Activated CD8-positive, alpha-beta memory T cell treated with anti-CD3 and anti-CD28 coated beads, Interleukin-2, amount 50 U/mL, for 24 hours (primary cell): Measurements from ENCODE around the gene AFAP1.

Source experiments
- DNase-seq: peaks from one replicate; pipeline ENCODE4 v3.0.0-alpha.2; 2020; ENCODE audit errors: extremely low read depth

AFAP1 gene

DNA sequence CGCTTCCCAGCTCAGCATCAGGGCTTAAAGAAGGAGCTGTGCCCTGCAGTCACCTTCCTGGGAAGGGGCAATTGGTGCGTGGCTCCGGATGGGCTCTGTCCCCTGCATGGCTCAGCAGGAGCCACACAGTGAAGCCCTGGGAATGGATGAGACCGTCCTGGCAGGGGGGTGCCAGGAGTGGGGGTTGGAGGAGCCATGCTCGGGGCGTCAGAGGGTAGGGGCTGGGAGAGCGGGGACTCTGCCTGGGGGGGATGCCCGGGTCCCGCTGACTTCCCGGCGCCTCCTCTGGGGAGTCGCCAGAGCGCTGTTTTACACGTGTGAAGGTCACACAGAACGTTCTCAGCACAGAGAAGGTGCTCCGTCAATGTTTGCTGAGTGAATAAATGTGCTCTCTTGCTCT is 184.1 kb downstream of the AFAP1 start:
- no peak for DNase-seq

DNA sequence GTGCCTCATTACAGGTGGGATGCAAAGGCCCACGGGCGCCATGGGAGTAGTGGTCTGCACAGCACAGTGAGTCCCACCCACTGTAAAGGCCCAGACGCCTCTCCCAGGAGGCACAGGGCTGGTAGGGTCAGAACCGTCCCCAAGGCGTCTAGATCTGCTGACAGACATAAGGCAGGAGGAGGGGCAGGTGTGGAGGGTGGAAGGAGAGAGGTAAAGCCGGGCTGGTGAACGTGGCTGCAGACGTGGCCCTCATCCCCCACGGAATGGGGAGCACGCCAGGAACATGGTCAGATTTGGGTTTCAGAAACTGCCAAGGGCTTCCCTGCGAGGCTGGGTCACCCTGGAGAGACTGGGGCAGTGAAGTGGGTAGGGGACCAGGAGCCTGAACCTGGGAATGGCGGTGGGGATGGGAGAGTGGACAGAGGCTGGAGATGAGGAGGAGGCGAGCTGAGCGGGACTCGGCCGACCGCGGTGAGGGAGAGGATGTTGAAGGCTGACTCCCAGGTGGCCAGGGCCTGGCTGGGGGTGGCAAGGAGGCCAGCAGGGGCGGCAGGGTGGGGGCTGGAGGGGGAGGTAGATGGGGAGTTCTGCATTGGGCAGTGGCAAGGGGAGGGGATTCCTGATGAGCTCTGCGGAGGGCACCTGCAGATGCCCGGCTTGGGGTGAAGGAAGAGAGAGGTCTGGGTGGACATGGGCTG is 184.9 kb downstream of the AFAP1 start:
- DNase-seq = no peak

DNA sequence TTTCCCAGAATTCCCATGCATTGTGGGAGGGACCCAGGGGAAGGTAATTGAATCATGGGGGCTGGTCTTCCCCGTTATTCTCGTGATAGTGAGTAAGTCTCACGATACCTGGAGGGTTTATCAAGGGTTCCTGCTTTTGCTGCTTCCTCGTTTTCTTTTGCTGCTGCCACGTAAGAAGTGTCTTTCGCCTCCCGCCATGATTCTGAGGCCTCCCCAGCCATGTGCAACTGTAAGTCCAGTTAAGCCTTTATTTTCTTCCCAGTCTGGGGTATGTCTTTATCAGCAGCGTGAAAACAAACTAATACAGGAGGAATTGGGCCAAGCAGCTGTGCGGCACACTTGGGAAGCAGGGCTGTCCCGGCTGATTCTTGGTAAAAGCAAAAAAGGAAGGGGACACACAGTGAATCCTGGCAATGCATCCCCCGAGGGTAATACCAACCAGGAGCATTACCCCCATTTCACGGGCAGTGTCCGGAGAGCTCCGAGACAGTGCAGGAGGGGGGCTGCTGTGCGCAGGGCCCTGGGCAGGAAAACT is 185.7 kb downstream of the AFAP1 start:
- DNase-seq = no peak

- no peak for DNase-seq
Measured at GRCh38 chr4:7753271-7753670, 186.4 kb downstream of the AFAP1 start.

DNA sequence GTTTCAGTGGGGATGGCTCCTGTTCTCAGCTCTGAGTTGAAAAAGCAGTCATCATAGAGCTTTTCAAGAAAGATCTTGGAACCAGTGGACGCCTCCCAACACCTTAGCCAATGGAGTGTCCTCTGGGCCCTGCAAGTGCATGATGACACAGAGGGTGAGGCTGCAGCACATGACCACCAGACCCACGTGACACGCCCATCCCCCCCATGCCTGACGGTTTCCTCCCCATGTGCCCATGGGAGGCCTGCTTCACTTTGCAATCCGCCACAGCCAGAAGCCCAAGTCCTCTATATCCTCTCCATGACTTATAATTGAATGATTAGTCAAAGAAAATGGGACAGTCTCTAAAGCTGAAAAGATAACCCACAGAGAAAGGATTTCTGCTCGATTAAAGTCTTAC is 187.0 kb downstream of the AFAP1 start:
- DNase-seq = no peak

DNA sequence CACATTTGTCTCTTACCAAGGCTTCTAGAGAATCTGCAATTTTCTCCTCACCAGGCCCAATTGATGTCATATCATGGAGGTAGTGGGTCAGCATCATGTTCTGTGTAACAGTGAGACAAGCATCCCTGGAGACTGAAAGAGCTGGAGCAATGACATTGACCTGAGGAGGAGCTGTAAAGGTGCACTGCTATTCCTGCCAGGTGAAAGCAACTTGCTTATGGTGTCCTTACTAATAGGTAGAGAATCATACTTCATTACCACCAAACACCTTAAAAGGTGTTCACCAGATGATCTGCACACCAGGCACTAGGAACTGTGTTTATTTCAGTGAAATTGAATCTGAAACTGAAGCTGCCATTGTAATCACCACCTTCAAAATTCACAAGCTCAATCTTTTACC is 188.7 kb downstream of the AFAP1 start:
- DNase-seq = no peak

- DNase-seq = no peak
Measured at GRCh38 chr4:7750523-7750922, 189.1 kb downstream of the AFAP1 start.

- DNase-seq = no peak
Measured at GRCh38 chr4:7747566-7747965, 192.1 kb downstream of the AFAP1 start.

DNA sequence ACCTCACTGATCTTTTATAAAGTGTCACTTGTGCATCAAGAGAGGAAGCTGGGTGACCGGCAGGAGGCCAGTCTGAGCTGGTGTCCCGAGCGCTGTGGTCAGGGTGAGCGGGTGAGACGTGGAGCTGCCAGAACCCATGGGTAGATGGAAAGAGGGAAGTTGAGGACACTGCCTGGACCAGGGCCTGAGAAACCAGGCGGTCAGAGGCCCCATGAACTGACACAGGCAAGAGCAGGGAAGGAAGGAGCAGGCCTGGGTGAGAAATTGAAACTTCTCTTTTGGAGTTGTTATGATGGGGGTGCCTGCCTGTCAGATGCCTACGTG is 192.6 kb downstream of the AFAP1 start:
- no peak for DNase-seq

- DNase-seq = no peak
Measured at GRCh38 chr4:7746351-7747061, 193.2 kb downstream of the AFAP1 start.

- no peak for DNase-seq
Measured at GRCh38 chr4:7745301-7745885, 194.3 kb downstream of the AFAP1 start.

DNA sequence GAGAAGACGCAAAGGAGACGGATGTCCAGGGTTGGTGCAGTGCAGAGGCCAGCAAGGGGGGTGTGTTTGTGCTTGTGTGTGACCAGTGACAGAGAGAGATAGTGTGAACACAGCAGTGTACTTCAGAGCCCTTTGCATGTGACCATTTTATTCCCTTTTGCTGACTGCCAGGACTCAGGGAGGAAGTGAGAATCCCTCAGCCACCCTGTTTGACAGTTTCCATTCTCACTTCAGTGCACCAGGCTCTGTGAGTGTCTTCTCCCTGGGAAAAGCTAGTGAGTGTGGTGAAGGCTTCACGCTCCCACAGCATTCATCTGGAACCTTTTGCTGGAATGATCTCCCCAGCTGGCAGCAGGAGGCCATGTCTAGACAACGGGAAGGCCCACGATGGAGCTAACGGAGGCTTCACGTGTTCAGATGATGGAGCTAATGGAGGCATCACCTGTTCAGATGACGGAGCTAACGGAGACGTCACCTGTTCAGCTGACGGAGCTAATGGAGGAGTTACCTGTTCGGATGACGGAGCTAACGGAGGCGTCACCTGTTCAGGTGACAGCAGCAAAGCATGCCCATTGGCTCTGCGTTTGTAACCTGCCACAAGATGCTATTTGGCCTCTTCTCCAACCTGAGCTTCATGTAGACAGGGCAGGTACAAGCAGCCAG is 195.4 kb downstream of the AFAP1 start:
- no peak for DNase-seq

GRCh38 chr4:7742807-7743280 is 196.8 kb downstream of the AFAP1 start:
- no peak for DNase-seq

- no peak for DNase-seq
Measured at GRCh38 chr4:7741946-7742806, 197.5 kb downstream of the AFAP1 start.

DNA sequence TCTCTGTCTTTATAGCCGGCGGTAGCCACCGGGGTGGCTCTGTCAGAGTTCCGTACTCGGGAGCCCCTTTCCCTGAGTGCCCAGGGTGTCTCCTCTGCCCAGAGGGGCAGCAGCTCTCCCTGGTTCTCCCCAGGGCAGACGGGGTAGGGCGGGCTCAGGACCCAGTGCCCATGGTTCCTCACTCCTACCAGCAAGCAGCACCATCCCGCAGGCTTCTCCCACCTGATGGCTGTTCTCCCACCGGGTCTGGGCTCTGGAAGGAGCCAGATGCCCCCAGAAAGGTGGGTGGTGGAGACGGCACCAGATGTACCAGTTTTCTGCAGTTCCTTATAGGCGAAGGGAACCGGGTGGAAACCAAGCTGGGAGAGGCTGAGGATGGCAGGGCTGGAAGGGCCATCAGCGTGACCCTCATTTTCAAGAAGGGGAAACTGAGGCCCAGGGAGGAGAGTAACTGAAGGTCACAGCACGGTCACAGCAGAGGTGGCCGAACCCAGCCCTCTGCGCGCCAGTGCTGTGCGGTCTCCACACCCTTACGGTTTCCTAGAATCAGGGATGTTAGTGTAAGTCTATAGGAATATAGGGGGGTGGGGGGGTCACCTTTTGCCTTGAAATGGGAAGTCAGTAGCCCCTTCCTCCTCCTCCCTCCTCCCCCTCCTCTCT is 198.7 kb downstream of the AFAP1 start:
- no peak for DNase-seq

DNA sequence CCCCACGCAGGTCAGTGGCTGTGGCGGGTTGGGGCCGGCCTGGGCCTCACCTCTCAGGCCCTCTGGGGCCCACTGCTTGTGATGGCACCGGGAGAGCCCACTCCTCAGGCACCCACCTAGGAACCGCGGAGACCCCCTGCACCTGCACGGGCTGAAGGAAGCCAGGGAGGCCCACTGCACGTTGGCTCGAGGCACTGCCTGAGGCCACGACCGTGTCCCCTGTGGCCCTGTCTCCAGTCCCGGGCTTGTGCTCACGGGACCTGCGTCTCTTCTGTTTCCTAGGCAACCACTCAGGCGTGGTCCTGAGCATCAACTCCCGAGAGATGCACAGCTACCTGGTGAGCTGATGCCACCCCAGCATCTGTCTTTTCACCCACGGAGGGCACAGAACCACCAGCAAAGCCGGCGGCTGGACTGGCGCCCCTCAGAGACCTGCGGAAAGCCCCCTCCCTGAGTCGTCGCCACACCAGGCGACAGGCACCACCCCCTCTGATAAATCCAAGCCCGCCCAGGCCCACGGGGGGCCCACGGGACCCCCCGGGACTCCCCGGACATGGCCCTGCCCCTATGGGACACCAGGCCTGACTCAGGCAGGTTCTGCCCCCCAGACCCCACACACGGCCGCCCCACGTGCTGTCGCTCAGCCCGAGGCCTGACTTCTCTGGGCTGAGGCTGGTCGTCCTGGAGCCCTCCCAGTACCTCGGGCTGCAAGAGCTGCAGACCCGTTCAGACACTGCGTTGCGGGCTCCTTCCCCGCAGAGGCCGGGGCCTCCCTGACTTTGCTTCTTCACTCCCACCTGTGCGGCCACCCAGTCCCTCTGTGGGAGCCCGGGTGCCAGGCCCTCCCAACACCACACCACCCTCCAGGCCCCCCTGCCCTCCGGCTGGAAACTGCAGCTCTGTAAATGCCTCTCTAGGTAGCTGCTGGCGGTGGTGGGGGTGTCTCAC is 199.5 kb downstream of the AFAP1 start:
- DNase-seq = no peak

DNA sequence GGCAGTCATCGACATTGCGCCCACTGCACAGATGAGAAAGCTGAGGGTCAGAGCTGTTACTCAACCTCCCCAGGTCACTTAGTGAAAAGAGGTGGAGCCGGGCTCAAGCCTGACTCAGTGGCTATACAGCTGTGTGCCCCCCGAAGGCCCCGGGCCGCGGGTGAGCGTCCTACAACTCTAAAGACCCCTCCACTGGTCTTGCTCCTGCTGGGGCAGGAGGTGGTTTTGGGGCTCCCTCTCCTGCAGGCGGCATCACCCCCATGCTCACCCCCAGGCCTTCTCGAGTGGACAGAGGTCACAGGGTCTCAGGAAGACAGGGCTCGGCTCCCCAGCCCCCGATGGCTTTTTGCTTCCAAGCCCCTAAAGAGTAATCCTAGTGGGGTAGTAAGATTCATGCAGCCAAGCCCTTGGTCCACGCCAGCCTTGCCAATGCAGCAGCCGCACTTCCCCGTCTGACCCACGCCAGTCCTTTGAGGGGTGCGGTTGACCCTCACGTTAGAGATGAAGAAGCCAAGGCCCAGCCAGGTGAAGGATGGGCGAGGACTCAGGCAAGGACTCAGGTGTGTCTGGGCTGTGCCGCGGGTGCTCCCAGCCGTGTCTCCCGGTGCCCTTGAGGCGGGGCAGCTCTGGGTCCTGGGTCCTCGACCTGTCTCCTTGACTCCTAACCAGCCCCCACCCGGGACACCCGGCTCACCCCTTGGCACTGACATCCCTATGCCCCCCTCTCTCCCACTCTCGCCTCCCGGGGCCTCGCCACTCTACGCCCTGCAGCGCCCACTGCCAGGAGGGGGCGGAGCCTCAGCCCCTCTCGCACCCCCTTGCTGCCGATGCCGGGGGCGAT is 200.4 kb downstream of the AFAP1 start:
- DNase-seq = no peak

- DNase-seq = no peak
Measured at GRCh38 chr4:7738458-7739076, 201.1 kb downstream of the AFAP1 start.
